IMR-90 (cell line): ENCODE results near the gene IFT81. TPM values are rescaled to one million over a fixed set of nuclear protein-coding genes. Genes with fewer than 3 reads are reported as not detected.

Experiments
- ATAC-seq: fragments of 200-7000 bp; cut with Tn5 transposase; 2 replicates; pipeline ENCODE4 v1.9.1; 2020; ENCODE audit warnings: low read depth, mild to moderate bottlenecking, moderate library complexity
- BruUV-seq: library from RNA; stranded (reverse); fragments of 400-500 nt; replicated peaks from 2 replicates; lab custom pipeline; 2021; lab: Mats Ljungman, UMichigan
- CTCF ChIA-PET: fragments of 300-600 bp; formaldehyde crosslinking; extraction: SDS; loops from one replicate; lab custom pipeline; 2021; ENCODE audit warnings: antibody characterized with exemption; lab: Yijun Ruan, JAX
- POLR2A ChIA-PET: fragments of 300-600 bp; sonication (Branson Sonifier 250); formaldehyde crosslinking; loops from one replicate; lab custom pipeline; 2022; ENCODE audit warnings: antibody characterized with exemption; ENCODE audit not compliant: unreplicated experiment; lab: Charles Lee
- DNase-seq: peaks from one replicate; pipeline ENCODE4 v3.0.0; 2013
- H2AFZ ChIP-seq: replicated peaks from 2 replicates; pipeline ENCODE3; 2013; ENCODE audit warnings: low read length, mild to moderate bottlenecking; ENCODE audit not compliant: poor library complexity
- H2AK5ac ChIP-seq: 2 replicates; pipeline ENCODE4 v1.6.1; 2013; ENCODE audit warnings: low read depth, low read length, inconsistent platforms
- H2AK9ac ChIP-seq: replicated peaks from 2 replicates; pipeline ENCODE3; 2013; ENCODE audit warnings: mild to moderate bottlenecking, low read depth, low read length, moderate library complexity; ENCODE audit not compliant: poor library complexity
- H2BK120ac ChIP-seq: 2 replicates; pipeline ENCODE4 v1.6.1; 2013; ENCODE audit warnings: low read depth, low read length, inconsistent platforms
- H2BK15ac ChIP-seq: 3 replicates; pipeline ENCODE4 v1.6.1; 2013; ENCODE audit warnings: low read depth, low read length, inconsistent platforms
- H2BK20ac ChIP-seq: 2 replicates; pipeline ENCODE4 v1.6.1; 2013; ENCODE audit warnings: low read depth, mild to moderate bottlenecking, inconsistent platforms, low read length, moderate library complexity
- H2BK5ac ChIP-seq: 2 replicates; pipeline ENCODE4 v1.6.1; 2013; ENCODE audit warnings: mild to moderate bottlenecking, low read depth, low read length, inconsistent platforms; ENCODE audit not compliant: poor library complexity, severe bottlenecking
- H3K14ac ChIP-seq: replicated peaks from 2 replicates; pipeline ENCODE4 v1.6.1; 2013; ENCODE audit warnings: low read depth, low read length, inconsistent platforms
- H3K18ac ChIP-seq: 2 replicates; pipeline ENCODE4 v1.6.1; 2013; ENCODE audit warnings: low read depth, low read length, control low read depth
- H3K23ac ChIP-seq: 2 replicates; pipeline ENCODE4 v1.6.1; 2013; ENCODE audit warnings: low read depth, low read length, inconsistent platforms
- H3K27ac ChIP-seq: 2 replicates; pipeline ENCODE4 v1.5.1; 2013; ENCODE audit warnings: mild to moderate bottlenecking, control low read depth, low read length; ENCODE audit not compliant: insufficient read depth
- H3K27me3 ChIP-seq: 2 replicates; pipeline ENCODE4 v1.6.1; 2013; ENCODE audit warnings: low read length; ENCODE audit not compliant: control insufficient read depth, insufficient read depth
- H3K36me3 ChIP-seq: 2 replicates; pipeline ENCODE4 v1.6.1; 2013; ENCODE audit warnings: low read length, mixed read lengths; ENCODE audit not compliant: control insufficient read depth, insufficient read depth
- H3K4ac ChIP-seq: 2 replicates; pipeline ENCODE4 v1.6.1; 2013; ENCODE audit warnings: low read depth, low read length, inconsistent platforms
- H3K4me1 ChIP-seq: 2 replicates; pipeline ENCODE4 v1.6.1; 2013; ENCODE audit warnings: low read length, mixed read lengths; ENCODE audit not compliant: control insufficient read depth, insufficient read depth
- H3K4me2 ChIP-seq: 2 replicates; pipeline ENCODE4 v1.6.1; 2013; ENCODE audit warnings: low read depth, mild to moderate bottlenecking, control low read depth, low read length, moderate library complexity
- H3K4me3 ChIP-seq: 2 replicates; pipeline ENCODE4 v1.5.1; 2013; ENCODE audit warnings: low read depth, mild to moderate bottlenecking, control low read depth, low read length, moderate library complexity; ENCODE audit not compliant: insufficient read depth
- H3K56ac ChIP-seq: 2 replicates; pipeline ENCODE4 v1.6.1; 2013; ENCODE audit warnings: low read length, inconsistent platforms; ENCODE audit not compliant: insufficient read depth; ENCODE audit errors: extremely low read depth
- H3K79me1 ChIP-seq, 2 experiments: 2 replicates each; pipeline ENCODE4 v1.6.1; 2013; ENCODE audit warnings: low read length in 2 of 2, inconsistent platforms in 1 of 2, low read depth in 1 of 2
- H3K9ac ChIP-seq: 2 replicates; pipeline ENCODE4 v1.6.1; 2013; ENCODE audit warnings: low read depth, low read length, control low read depth
- H3K9me1 ChIP-seq: 2 replicates; pipeline ENCODE4 v1.6.1; 2013; ENCODE audit warnings: low read length, inconsistent platforms; ENCODE audit not compliant: insufficient read depth
- H3K9me3 ChIP-seq: 2 replicates; pipeline ENCODE4 v1.6.1; 2013; ENCODE audit warnings: low read length; ENCODE audit not compliant: control insufficient read depth, insufficient read depth
- H4K20me1 ChIP-seq: 2 replicates; pipeline ENCODE4 v1.6.1; 2013; ENCODE audit warnings: low read length, inconsistent platforms; ENCODE audit not compliant: insufficient read depth
- H4K5ac ChIP-seq: 2 replicates; pipeline ENCODE4 v1.6.1; 2013; ENCODE audit warnings: mild to moderate bottlenecking, low read depth, low read length, control low read depth
- H4K8ac ChIP-seq, 2 experiments: 2 replicates each; pipeline ENCODE4 v1.6.1; 2013; ENCODE audit warnings: low read depth in 2 of 2, low read length in 2 of 2, control low read depth in 1 of 2, inconsistent platforms in 1 of 2
- H4K91ac ChIP-seq: 2 replicates; pipeline ENCODE4 v1.6.1; 2013; ENCODE audit warnings: low read depth, low read length, inconsistent platforms; ENCODE audit not compliant: insufficient read depth
- BHLHE40 ChIP-seq: fragments of 150-350 bp; IDR thresholded peaks from 2 replicates; pipeline ENCODE4 v1.6.1; 2016; ENCODE audit warnings: mild to moderate bottlenecking, low read depth, low read length
- CEBPB ChIP-seq: IDR thresholded peaks from 2 replicates; pipeline ENCODE4 v1.6.1; 2012; ENCODE audit warnings: low read depth, low read length, improper control_type of control experiment
- CHD1 ChIP-seq: IDR thresholded peaks from 2 replicates; pipeline ENCODE4 v1.6.1; 2012; ENCODE audit warnings: low read depth, low read length, improper control_type of control experiment
- FOS ChIP-seq: fragments of 150-350 bp; IDR thresholded peaks from 2 replicates; pipeline ENCODE4 v1.6.1; 2016; ENCODE audit warnings: low read depth, low read length
- MAFK ChIP-seq: IDR thresholded peaks from 2 replicates; pipeline ENCODE4 v1.6.1; 2012; ENCODE audit warnings: low read depth, low read length, improper control_type of control experiment
- MAZ ChIP-seq: IDR thresholded peaks from 2 replicates; pipeline ENCODE4 v1.6.1; 2012; ENCODE audit warnings: low read depth, mild to moderate bottlenecking, low read length, improper control_type of control experiment, moderate library complexity, borderline replicate concordance
- MXI1 ChIP-seq: IDR thresholded peaks from 2 replicates; pipeline ENCODE4 v1.6.1; 2012; ENCODE audit warnings: low read depth, mild to moderate bottlenecking, low read length, moderate library complexity, borderline replicate concordance
- NFE2L2 ChIP-seq: fragments of 150-350 bp; IDR thresholded peaks from 2 replicates; pipeline ENCODE4 v1.6.1; 2016; ENCODE audit warnings: low read depth, mild to moderate bottlenecking, low read length
- POLR2A ChIP-seq: IDR thresholded peaks from 2 replicates; pipeline ENCODE4 v1.6.1; 2012; ENCODE audit warnings: mild to moderate bottlenecking, low read depth, low read length
- RAD21 ChIP-seq: IDR thresholded peaks from 2 replicates; pipeline ENCODE4 v1.6.1; 2012; ENCODE audit warnings: low read length, improper control_type of control experiment
- RCOR1 ChIP-seq: IDR thresholded peaks from 2 replicates; pipeline ENCODE4 v1.6.1; 2012; ENCODE audit warnings: mild to moderate bottlenecking, low read length, improper control_type of control experiment; ENCODE audit not compliant: insufficient replicate concordance
- RFX5 ChIP-seq: IDR thresholded peaks from 2 replicates; pipeline ENCODE4 v1.8.0; 2012; ENCODE audit warnings: low read depth, mild to moderate bottlenecking, low read length, moderate library complexity
- SMC3 ChIP-seq: fragments of 150-350 bp; IDR thresholded peaks from 2 replicates; pipeline ENCODE4 v1.6.1; 2016; ENCODE audit warnings: low read depth, mild to moderate bottlenecking, antibody characterized with exemption, low read length, moderate library complexity
- WGBS, 2 experiments: methylation state at CpG; one replicate each; pipeline versions ENCODE4 v1.1.5 to v1.1.7; 2013; ENCODE audit warnings: missing lambda C conversion rate in 2 of 2; ENCODE audit not compliant: insufficient read length in 1 of 2; ENCODE audit errors: extremely low coverage in 2 of 2; 5-methylcytosine and 5-hydroxymethylcytosine counted together
- dilution Hi-C: fragments of 300-500 bp; cut with HindIII; formaldehyde crosslinking; loops from one replicate; pipeline ENCODE4 v1.14.3; 2018; ENCODE audit warnings: low sequenced_read_pairs; ENCODE audit not compliant: unreplicated experiment
- in situ Hi-C: fragments of 300-500 bp; cut with MboI; formaldehyde crosslinking; loops from 3 replicates; pipeline ENCODE4 v1.14.3; 2019; ENCODE audit warnings: low sequenced_read_pairs, inconsistent platforms, mixed read lengths
- intact Hi-C: fragments of 100-400 bp; cut with micrococcal nuclease; formaldehyde crosslinking; loops from 2 replicates; pipeline ENCODE4 v1.10.0; 2022
- polyA plus RNA-seq, 3 experiments: library from polyadenylated mRNA; depleted of rRNA; stranded (reverse); fragments of >200 nt; gene quantifications; 2 replicates each; pipeline ENCODE4 v1.2.3, GENCODE V29; 2012; ENCODE audit warnings: low replicate concordance in 1 of 3
- total RNA-seq: library from RNA; depleted of rRNA; stranded (reverse); fragments of >200 nt; gene quantifications from 2 replicates; pipeline ENCODE4 v1.2.3, GENCODE V29; 2012
- TF ChIP-seq, protein P1 (sequence below): fragments of 150-350 bp; IDR thresholded peaks from 2 replicates; pipeline ENCODE4 v1.6.1; 2016; ENCODE audit warnings: low read depth, mild to moderate bottlenecking, low read length, moderate library complexity, borderline replicate concordance
- TF ChIP-seq, protein P2 (sequence below): fragments of 150-350 bp; IDR thresholded peaks from 2 replicates; pipeline ENCODE4 v1.6.1; 2017; ENCODE audit warnings: mild to moderate bottlenecking, antibody characterized with exemption, low read length, low read depth
- TF ChIP-seq, protein P3 (sequence below): conservative IDR thresholded peaks from 2 replicates; pipeline ENCODE4 v1.5.1; 2012; ENCODE audit warnings: mild to moderate bottlenecking, low read depth, low read length, improper control_type of control experiment

Gene IFT81
- total and polyA plus RNA-seq, 2 of the 4 experiments (the other 2 are of a cell fraction): 6.1 to 8.1 TPM

DNA sequence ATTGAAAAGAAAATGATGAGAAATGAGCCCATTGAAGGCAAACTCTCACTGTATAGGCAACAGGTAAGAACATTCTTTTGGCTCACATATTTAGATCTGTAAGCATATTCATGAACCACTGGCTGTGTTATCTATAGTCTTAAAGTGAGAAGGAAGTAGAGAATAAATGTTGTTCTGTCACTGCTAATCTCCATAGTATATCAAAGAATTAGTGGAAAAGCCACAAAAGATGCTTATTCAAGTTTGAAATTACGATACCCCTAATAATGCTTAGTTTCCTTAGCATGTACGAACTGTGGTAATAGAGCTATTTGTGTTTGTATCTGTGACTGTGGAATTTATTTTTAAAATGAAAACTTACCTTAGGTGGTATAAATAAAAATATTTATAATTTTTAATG is 22.8 kb downstream of the IFT81 start:
- no peak for DNase-seq
- H3K9me1 ChIP-seq: no peaks in the 10 kb centered on the region
- no peak overlapping the region for H3K56ac ChIP-seq
- no peak overlapping the region for H4K5ac ChIP-seq
- no peak overlapping the region for H2BK15ac ChIP-seq
- H3K4me2 ChIP-seq: no peak overlapping the region
- WGBS, 2 experiments: no CpG with 5 or more reads among the region's 2 CpGs
- no peaks in the 10 kb centered on the region for H3K9me3 ChIP-seq
- H3K14ac ChIP-seq: no peak overlapping the region
- H3K79me1 ChIP-seq: peaks cover 0 to 3% of the 10 kb centered on the region in 2 experiments; a peak in 1 of 4 replicates
- TF ChIP-seq FOS (no peak), MAZ (no peak), RFX5 (no peak), RAD21 (no peak), RCOR1 (no peak), SMC3 (no peak), BHLHE40 (no peak), MAFK (no peak), POLR2A (no peak), NFE2L2 (no peak), CEBPB (no peak), CHD1 (no peak), MXI1 (no peak)
- TF ChIP-seq, protein P1, sequence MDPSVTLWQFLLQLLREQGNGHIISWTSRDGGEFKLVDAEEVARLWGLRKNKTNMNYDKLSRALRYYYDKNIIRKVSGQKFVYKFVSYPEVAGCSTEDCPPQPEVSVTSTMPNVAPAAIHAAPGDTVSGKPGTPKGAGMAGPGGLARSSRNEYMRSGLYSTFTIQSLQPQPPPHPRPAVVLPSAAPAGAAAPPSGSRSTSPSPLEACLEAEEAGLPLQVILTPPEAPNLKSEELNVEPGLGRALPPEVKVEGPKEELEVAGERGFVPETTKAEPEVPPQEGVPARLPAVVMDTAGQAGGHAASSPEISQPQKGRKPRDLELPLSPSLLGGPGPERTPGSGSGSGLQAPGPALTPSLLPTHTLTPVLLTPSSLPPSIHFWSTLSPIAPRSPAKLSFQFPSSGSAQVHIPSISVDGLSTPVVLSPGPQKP: no peak
- TF ChIP-seq, protein P2, sequence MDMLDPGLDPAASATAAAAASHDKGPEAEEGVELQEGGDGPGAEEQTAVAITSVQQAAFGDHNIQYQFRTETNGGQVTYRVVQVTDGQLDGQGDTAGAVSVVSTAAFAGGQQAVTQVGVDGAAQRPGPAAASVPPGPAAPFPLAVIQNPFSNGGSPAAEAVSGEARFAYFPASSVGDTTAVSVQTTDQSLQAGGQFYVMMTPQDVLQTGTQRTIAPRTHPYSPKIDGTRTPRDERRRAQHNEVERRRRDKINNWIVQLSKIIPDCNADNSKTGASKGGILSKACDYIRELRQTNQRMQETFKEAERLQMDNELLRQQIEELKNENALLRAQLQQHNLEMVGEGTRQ: no peak
- TF ChIP-seq, protein P3, sequence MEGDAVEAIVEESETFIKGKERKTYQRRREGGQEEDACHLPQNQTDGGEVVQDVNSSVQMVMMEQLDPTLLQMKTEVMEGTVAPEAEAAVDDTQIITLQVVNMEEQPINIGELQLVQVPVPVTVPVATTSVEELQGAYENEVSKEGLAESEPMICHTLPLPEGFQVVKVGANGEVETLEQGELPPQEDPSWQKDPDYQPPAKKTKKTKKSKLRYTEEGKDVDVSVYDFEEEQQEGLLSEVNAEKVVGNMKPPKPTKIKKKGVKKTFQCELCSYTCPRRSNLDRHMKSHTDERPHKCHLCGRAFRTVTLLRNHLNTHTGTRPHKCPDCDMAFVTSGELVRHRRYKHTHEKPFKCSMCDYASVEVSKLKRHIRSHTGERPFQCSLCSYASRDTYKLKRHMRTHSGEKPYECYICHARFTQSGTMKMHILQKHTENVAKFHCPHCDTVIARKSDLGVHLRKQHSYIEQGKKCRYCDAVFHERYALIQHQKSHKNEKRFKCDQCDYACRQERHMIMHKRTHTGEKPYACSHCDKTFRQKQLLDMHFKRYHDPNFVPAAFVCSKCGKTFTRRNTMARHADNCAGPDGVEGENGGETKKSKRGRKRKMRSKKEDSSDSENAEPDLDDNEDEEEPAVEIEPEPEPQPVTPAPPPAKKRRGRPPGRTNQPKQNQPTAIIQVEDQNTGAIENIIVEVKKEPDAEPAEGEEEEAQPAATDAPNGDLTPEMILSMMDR: no peak
- no peak overlapping the region for H3K18ac ChIP-seq
- POLR2A ChIA-PET: no interaction called here
- no peak overlapping the region for H3K4me3 ChIP-seq
- H2AK5ac ChIP-seq: no peak overlapping the region
- no TSS peak for BruUV-seq
- H3K27ac ChIP-seq: no peak overlapping the region
- H2AFZ ChIP-seq: no peak overlapping the region
- no peak for ATAC-seq
- dilution Hi-C loops (no loop called here), in situ Hi-C loops (no loop called here), intact Hi-C loops (no loop called here)
- no peak overlapping the region for H3K9ac ChIP-seq
- peaks cover 29% of the 10 kb centered on the region for H3K36me3 ChIP-seq
- no peaks in the 10 kb centered on the region for H3K4me1 ChIP-seq
- no peak overlapping the region for H2BK5ac ChIP-seq
- H3K27me3 ChIP-seq: no peaks in the 10 kb centered on the region
- H4K20me1 ChIP-seq: no peaks in the 10 kb centered on the region
- H4K91ac ChIP-seq: no peak overlapping the region
- no peak overlapping the region for H3K23ac ChIP-seq
- no peak overlapping the region for H4K8ac ChIP-seq
- H2BK20ac ChIP-seq: no peak overlapping the region
- CTCF ChIA-PET: interaction anchor here (0.9 to 1.0 kb wide), 2 partner anchors 9 to 10 kb away, joined by 3 to 4 read pairs; no protein-coding TSS in a partner anchor
- H2AK9ac ChIP-seq: no peak overlapping the region
- no peak overlapping the region for H3K4ac ChIP-seq
- no peak overlapping the region for H2BK120ac ChIP-seq
